HG03025 (cell line): ENCODE measurements around the gene SLC47A1.
"Not testable (repeated sequence)": the region's sequence is repeated elsewhere in the genome, so short reads cannot be mapped to it uniquely, and the experiment has no call there.

Experiments
- ATAC-seq: cut with Tn5 transposase; IDR thresholded peaks from one replicate; pipeline ENCODE4 v1.9.1; 2021; ENCODE audit warnings: mild to moderate bottlenecking, moderate library complexity; ENCODE audit not compliant: unreplicated experiment, low FRiP score

SLC47A1 gene

DNA sequence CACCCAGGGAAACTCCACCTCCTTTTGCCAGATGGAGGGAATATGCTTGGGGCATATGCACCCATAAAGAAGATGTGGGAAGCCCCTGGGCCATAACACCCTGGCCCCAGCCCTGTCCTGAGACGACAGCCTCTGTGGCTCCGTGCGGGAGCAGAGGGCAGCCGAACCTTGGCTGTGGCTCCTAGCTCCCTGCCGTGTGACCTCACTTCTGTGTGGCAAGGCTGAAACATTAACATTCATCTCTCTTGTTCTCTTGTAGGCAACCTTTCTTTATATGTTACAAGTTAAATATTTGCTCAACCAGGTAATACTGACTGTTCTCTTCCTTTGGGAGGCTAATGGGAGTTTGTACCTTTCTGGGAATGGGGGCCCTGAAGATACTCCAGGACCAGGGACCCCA, 17.5 kb downstream of the SLC47A1 start:
- no peak for ATAC-seq

DNA sequence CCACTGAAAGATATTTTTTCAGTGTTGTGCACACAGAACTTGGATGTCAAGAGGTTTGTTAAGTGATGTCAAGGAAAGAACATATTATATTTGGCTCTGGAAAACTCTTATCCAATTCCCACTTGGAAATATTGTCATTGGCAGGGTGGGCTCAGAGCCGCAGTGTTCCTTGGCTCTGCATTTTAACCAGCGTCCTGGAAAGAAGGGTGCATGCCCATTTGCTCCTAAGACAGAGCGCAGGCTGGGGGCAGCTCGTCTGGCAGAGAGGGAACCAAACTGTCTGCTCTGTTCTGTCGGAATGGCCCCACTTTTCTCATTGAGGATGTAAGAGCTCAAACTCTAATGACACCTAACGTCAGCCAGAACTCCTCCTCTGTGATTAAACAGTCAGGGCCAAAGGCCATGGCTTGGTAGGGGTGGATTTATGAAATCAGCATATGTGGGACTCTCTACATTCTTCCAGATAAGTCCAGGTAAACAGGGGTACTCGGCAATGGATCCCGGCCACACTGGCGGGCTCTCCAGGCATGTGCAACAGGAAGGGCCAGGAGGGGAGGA, 18.0 kb downstream of the SLC47A1 start:
- no peak for ATAC-seq

DNA sequence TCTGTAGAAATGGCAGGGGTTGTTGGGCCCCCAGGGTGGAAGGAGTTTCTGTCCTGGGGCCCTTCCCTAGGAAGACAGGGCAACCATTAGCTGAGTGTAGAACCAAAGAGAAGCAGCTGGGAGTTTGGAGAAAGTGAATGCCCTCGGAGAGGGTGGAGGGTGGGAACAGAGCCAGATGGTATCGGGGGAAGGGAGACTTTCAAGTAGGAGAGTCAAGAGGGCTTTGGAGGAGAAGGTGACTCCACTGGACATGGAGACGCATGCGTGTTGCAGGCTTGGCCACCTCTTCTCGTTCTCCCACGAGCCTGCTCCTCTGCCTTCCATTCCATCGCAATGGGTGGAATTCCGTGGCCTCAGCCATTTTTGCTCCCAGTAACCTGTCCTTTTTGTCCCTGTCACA, 19.4 kb downstream of the SLC47A1 start:
- ATAC-seq = no peak

DNA sequence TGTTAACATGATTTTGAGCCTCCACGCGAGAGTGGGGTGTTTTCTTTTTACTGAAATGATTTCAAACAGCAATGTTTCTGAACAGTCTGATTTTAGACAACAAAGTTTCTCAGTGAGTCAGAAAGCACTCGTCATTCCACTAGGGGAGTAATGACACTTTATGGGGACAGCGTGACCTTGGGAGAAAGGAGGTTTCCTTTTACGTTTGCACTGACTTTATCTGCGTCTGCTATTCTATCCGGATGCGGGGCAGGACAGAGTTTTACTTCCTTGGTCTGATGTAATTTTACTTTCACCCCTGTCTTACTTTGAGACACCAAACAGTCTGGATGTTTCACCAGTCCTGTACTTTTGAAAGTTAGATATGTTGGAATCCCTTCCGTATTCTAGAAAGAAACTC, 20.7 kb downstream of the SLC47A1 start:
- no peak for ATAC-seq

DNA sequence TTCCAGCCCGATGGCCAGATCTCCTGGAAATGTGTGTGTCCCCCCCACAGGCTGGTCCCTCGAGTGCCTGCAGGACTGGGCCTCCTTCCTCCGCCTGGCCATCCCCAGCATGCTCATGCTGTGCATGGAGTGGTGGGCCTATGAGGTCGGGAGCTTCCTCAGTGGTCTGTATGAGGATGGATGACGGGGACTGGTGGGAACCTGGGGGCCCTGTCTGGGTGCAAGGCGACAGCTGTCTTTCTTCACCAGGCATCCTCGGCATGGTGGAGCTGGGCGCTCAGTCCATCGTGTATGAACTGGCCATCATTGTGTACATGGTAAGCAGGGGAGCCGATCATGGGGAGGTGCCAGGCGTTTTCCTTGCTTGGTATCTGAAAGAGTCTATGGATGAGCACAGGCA, 22.1 kb downstream of the SLC47A1 start:
- no peak for ATAC-seq

DNA sequence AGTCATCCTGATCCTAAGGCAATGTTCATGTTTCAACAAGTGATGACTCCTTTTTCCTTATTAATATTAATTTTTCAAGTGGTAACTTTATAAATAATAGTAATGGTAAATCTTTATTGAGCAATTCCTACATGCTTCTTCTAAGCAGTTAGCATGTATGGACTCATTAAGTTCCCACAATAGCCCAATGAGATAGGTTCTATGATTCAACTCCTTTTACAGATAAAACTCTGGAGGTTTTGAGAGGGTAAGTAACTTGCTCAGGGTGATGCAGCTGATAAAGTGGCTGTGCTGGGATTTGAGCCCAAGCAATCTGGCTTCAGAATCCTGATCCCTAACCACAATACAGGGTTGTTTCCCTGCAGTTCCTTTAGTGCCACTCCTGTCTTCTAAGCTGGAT, 25.3 kb downstream of the SLC47A1 start:
- no peak for ATAC-seq

DNA sequence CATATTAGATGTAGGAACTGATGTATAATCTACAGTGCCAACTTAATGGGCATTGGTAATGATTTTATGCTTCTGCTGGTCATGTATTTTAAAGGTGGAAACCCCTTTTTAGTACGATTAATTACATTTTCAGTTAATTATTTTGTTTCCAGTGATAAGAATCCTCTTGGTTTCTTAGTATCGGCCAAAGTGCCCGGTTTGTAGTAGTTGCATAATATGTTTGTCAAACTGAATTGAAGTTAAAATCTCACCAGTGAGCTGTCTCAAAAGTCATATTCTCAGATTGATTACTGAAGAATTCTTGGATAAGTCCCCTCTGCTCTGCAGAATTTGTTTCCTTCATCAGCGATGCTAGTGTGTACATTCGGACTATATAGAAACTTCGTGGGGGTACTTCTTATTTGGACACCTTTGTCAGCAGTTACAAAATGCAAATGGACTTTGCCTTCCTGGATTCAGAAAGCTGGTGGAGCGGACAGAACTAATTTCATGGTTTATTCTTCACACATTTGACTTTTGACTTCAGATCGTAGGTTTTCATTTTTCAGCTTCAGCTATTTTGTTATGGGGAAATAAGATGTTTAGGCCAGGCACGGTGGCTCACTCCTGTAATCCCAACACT, 28.2 kb downstream of the SLC47A1 start:
- ATAC-seq = no peak

DNA sequence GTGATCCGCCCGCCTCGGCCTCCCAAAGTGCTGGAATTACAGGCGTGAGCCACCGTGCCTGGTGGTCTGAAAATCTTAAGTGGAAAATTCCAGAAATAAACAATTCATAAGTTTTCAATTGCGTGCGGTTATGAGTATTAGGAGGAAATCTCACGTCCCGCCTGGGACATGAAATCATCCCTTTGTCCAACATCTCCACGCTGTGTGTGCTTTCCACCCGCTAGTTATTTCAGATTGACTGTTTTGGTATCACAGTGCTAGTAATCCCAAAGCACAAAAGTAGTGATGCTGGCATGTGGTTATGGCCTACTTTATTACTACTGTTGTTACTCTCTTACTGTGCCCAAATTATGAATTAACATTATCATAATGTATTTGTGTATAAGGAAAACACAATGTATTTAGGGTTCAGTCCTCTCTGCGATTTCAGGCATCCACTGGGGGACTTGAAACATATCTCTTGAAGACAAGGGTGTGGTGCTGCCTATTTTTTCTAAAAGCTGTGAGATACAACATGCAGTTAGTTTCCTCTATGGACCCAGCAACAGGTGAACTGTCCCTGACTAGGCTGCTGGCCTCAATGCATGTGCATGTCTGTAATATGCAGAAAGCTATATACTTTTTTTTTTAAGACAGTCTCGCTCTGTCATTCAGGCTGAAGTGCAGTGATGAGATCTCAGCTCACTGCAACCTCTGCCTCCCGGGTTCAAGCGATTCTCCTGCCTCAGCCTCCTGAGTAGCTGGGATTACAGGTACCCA, 32.3 kb downstream of the SLC47A1 start:
- no peak for ATAC-seq

DNA sequence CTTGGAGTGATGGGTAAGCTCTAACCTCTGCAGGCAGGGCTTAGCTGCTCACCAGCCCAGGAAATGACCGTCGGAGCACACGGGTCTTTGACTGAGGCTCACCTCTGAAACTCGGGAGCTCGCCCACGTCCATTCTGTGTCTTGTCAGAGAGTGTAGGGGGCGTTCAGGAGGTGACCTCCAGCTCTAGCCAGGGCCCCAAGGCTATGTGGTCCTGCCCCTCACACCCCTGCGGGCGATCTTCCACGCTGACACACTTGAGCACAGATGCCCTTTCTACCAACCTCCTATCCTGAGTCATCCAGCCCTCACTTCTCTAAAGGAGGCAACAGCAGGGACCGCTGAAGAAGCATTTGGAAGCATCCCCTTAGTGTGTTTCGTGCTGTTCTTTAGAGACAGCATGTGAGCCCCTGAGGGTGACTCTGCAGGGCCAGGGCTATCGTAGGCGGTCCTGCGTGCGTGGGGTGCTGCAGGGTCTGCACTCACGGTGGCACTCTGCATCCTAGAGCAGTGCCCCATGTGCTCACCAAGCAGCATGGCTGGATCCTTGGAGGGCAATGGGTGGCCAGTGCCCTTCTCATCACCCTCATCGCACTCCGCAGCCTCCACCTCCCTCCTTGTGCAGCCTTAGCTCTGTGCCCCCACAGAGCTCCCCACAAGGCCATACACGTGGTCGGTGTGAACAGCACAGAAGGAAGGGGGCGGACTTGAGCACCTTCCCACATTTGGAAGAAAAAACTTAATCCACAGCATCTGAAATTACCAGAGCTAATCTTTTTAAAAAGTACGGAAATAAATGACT, 33.8 kb downstream of the SLC47A1 start:
- no peak for ATAC-seq

DNA sequence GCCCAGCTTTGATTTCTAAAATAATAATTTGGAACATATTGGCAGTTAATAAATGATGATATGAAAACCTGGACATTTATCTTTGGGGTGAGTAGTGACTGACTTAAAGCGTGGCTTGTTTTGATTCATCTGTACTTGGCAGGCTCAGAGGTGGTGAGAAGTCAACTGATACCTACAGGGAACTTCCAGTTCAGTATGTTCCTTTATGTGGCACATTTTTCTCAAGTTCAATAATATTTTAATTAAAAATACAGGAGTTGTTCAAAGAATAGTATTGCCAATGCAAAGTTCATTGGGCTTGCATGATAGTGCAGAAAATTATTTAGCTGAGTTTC, 34.3 kb downstream of the SLC47A1 start:
- no peak for ATAC-seq

DNA sequence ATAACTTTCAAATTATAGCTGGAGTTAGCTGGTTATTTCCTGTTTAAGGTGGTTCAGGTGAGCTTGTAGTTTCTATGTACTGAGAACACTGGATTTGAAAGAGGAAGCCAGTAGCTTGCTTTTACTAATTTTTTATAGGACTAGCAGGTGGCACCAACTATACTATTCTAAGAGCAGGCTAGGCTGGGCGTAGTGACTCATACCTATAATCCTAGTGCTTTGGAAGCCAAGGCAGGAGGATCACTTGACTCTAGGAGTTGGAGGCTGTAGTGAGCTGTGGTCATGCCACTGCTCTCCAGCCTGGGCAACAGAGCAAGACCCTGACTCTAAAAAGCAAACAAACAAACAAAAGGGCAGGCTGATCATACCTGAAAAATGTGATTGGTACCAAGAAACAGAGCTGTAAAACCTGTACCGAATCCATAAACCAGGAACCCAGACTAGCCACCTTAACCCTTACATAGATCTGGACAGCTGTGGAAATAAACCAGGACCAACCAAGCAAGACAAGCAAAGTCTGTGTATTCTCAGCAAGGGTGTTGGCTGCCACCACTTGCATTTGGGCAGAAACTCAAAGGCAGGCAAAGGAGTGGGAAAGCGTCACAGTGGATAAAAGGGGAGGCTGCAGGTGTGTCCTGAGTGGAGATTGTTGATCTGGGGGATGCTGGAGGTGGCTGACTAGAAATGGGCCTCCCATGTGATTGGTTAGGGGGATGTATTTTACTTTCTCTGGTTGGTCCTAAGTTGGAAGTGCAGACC, 36.3 kb downstream of the SLC47A1 start:
- ATAC-seq = no peak

DNA sequence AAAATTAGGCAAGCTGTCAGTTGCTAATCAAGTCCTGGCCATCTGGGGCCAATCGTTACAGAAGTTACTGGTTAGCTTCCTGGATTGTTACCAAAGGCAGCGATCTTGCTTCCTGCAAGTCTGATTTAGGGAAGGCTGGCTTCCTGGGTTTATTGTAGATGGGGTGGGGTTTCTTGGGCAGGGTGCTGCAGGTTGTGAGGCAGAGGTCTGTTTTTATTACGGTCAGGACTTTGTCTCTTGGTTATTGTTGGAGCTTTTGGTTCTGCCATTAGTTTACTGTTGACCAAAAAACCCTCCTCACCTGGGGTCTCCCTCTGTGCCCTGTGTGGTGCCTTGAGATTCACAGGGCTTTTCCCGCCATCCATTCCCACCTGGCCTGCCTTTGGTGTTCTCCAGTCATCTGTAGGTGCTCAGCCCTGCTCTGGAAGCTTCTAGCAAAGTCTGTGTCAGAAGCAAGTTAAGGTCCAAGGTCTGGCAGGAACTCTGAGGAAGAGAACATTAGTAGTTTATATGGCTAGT, 36.9 kb downstream of the SLC47A1 start:
- no peak for ATAC-seq

DNA sequence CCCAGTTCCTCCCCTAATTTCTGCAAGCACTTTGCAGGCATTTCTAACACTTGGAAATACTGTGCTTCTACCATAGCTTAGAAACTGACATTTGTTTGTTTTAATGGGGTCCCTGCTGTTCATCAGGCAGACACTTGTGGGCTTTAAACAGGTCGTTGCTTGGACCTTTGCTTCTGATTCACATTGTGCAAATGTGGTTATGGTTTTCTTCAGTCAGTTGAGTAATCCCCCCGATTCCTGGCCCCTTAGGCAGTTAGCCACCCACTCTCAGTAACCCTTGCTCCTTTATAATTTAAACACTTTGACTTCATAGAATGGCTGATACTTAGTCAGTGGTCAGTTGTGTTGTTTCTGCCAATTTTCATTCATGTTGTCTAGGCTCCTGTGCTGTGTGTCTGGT, 39.4 kb downstream of the SLC47A1 start:
- ATAC-seq = no peak

DNA sequence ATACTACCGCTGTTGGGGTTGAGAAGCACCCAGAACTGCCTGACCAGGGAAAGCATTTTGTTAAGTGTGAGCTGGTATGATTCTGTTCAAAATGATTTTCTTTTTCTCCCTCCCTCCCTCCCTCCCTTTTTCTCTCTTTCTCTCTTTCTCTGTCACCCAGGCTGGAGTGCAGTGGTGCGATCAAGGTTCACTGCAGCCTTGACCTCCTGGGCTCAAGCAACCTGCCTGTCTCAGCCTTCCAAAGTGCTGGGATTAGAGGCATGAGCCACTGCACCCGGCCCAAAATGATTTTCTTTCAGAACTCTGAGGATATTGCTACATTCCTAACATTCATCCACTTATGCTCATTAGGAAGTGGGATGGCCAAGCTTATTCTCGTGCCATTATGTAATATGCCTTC, 41.3 kb downstream of the SLC47A1 start:
- no peak for ATAC-seq

DNA sequence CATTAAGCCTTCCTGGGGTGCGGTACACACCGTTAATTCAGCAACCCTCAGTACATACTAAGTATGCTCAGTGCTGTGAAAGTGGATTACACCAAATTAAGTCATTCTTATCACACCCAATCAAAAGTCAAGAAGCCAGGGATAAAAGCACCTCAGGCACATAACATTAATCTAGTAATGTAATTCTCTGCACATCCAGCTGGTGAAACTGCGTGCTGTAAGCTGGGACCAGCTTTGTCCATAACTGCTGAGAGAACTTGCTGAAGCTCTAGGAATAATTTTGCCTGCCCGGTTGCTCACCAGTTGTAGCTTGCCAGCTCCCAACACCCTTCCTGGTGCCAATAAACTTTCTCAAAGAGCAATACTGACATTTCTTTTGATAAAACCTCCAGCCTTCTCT, 44.9 kb downstream of the SLC47A1 start:
- ATAC-seq = no peak

DNA sequence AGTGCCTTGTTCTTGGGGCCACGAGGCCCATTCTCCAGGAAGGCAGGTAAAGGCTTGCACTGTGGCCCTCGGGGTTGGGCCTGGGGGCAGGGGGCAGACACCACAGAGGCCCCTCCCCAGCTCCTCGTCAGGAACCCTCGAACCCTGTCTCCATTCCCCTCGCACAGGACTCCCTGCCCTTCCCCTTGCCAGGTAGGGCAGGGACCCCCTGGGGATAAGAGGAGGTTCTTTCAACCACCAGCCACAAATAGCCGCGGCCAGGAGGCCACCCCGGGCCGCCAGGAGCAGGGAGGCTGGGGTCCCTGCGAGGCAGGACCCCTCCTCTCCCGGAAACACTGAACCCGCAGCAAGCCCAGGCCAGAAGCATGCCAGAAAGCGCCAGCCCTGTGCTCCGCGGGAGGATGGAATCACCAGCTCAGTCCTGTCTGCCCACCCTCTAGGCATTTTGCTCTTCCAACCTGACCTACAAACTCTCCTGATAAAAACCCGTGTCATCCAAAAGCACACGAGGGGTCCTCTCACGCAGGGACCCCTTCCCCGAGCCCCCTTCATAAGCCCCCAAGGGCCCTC, 45.6 kb downstream of the SLC47A1 start:
- no peak for ATAC-seq

DNA sequence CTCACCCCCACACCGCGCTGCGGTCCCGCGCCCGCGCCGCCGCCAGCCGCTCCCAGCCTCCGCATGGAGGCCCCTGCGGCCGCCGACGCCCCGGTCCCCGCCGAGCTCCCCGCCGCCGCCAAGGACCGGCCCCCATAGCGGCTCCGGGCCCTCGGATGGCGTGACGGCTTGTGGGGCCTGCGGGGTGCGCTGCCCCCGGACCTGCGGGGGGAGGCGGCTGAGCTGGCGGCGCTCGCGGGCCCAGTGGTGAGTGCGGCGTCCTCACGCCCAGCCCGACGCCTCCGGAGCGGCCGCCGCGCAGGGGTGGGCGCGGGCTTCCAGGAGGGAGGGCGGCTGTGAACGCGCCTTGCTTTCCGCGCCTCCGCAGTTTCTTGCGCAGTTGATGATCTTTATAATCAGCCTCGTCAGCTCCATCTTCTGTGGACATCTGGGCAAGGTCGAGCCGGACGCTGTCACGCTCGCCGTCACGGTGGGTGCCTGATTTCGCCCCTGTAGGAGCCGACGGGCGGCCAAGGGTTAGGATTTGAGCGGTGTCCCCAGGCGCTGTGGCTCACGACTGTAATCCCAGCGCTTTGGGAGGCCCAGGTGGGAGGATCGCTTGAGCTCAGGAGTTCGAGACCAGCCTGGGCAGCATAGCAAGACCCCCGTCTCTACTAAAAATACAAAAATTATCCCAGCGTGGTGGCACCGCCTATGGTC, 46.4 kb downstream of the SLC47A1 start:
- no peak for ATAC-seq

DNA sequence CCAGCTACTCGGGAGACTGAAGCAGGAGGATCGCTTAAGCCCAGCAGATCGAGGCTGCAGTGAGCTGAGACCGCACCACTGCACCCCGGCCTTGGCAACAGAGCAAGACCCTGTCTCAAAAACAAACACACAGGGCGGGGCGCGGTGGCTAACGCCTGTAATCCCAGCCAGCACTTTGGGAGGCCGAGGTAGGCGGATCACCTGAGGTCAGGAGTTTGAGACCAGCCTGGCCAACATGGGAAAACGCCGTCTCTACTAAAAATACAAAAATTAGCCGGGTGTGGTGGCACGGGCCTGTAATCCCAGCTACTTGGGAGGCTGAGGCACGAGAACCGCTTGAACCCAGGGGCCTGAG, 46.9 kb downstream of the SLC47A1 start:
- ATAC-seq = not testable (repeated sequence)

DNA sequence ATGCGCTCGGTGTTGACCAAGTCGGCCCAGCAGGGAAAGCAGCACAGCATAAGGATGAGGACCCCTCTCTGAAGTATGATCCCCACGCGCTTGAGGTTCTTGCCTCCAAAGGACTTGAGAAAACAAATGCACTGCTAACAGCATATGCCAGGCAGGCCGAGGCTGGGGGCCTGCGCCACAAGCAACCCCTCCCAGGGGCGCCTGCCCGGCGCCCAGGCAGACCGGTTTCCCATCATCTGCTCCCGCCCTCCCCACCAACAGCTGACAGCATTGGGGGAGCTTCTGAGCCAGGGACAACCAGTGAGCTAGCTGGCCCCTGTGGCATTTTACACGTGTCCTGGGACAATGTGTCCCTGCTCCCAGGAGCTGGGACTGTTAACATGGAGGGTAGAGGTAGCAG, 48.5 kb downstream of the SLC47A1 start:
- not testable (repeated sequence) for ATAC-seq

DNA sequence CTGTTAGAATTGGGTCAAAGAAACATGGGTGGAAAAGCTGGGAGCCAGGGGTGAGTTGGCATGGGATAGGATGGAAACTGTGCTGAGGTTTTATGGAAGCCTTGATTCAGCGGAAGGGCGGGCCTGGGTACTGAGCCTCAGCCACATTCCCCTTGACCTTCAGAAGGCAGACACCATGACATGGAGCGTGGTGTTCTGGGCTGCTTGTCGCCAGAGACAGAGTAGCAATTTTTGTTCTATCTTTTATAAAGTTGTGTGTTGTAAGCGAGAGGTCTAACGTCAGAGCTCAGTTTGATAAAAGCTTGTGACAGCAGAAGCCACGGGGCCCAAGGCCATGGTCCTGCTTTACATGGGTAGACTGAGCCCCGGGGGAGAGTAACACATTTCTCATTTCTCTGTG, 50.2 kb downstream of the SLC47A1 start:
- ATAC-seq = no peak
